Heart left ventricle (tissue), 16 donors: ENCODE results near the gene BANK1. TPM values are rescaled to one million over a fixed set of nuclear protein-coding genes. Genes with fewer than 3 reads are reported as not detected.

Experiments
- ATAC-seq, 4 donors: fragments of 200-7000 bp; cut with Tn5 transposase; one replicate each; pipeline ENCODE4 v1.9.1; 2020 to 2022; ENCODE audit warnings: moderate library complexity in 4 of 4, mild to moderate bottlenecking in 3 of 4, moderate number of reproducible peaks in 1 of 4
- DNase-seq, 5 donors: peaks; one replicate each; pipeline ENCODE4 v3.0.0-alpha.2; 2020
- H3K27ac ChIP-seq, 12 donors: fragments of 200-600 bp; sonication (generic) in 4 of 12; one replicate each; pipeline versions ENCODE4 v1.5.0 to v1.8.0; 2016 to 2022; ENCODE audit warnings: mild to moderate bottlenecking in 2 of 12
- H3K27me3 ChIP-seq, 9 donors: fragments of 200-600 bp; sonication (generic) in 2 of 9; one replicate each; pipeline versions ENCODE4 v1.5.1 to v1.8.0; 2016 to 2022; ENCODE audit warnings: mild to moderate bottlenecking in 3 of 9
- H3K36me3 ChIP-seq, 9 donors: fragments of 200-600 bp; sonication (generic) in 2 of 9; one replicate each; pipeline versions ENCODE4 v1.5.0 to v1.8.0; 2018 to 2022; ENCODE audit warnings: mild to moderate bottlenecking in 2 of 9
- H3K4me1 ChIP-seq, 12 donors: fragments of 200-600 bp; sonication (generic) in 4 of 12; one replicate each; pipeline versions ENCODE4 v1.5.0 to v1.8.0; 2016 to 2022; ENCODE audit warnings: mild to moderate bottlenecking in 3 of 12
- H3K4me3 ChIP-seq, 12 donors: fragments of 200-600 bp; sonication (generic) in 4 of 12; one replicate each; pipeline versions ENCODE4 v1.5.0 to v1.8.0; 2017 to 2022; ENCODE audit warnings: mild to moderate bottlenecking in 9 of 12, moderate library complexity in 4 of 12
- H3K9me3 ChIP-seq, 12 donors: fragments of 200-600 bp; sonication (generic) in 4 of 12; one replicate each; pipeline versions ENCODE4 v1.5.0 to v1.8.0; 2016 to 2022; ENCODE audit warnings: mild to moderate bottlenecking in 1 of 12
- CTCF ChIP-seq, 12 donors: fragments of 200-600 bp; sonication (generic) in 4 of 12; IDR thresholded peaks; one replicate each; pipeline versions ENCODE4 v1.5.0 to v1.8.0; 2018 to 2022; ENCODE audit warnings: antibody characterized with exemption in 12 of 12, mild to moderate bottlenecking in 5 of 12
- POLR2A ChIP-seq, 2 donors: fragments of 450-650 bp; IDR thresholded peaks; one replicate each; pipeline ENCODE4 v1.6.1; 2017; ENCODE audit warnings: antibody characterized with exemption in 2 of 2, mild to moderate bottlenecking in 2 of 2, moderate library complexity in 2 of 2
- WGBS, 4 donors: extraction: QIAGEN DNeasy Blood & Tissue Kit in 2 of 4; methylation state at CpG; one replicate each; pipeline versions ENCODE4 v1.1.5 to v1.1.7; 2013 to 2018; 5-methylcytosine and 5-hydroxymethylcytosine counted together
- intact Hi-C, 10 donors: fragments of 100-400 bp; cut with DNase I; formaldehyde crosslinking; loops; one replicate each; pipeline versions ENCODE4 v1.11.1 to v1.14.2; 2022
- polyA plus RNA-seq, 2 donors: library from polyadenylated mRNA; stranded (reverse); fragments of 200-250 nt; gene quantifications; one replicate each; pipeline ENCODE4 v1.2.3, GENCODE V29; 2013
- total RNA-seq, 9 donors: library from RNA; depleted of rRNA in 2 of 9; stranded (reverse); fragments of >200 nt in 2 of 9; fragmentation: NEBNext Ultra II Directional in 3 of 9; extraction: Animal tissue kit (Norgen Biotek cat#: 25700) in 3 of 9; gene quantifications; one replicate each; pipeline versions ENCODE4 v1.1.0 to v1.2.4, GENCODE V29; 2016 to 2023
- donor health status: ischemic (EF 13 %, LVEDD 7.1; RV severe dilation, severe dysfunction).
- donor health status: healthy with polysubstance abuse.
- donor health status: DM: no; HTN: yes; CAD: no.
- donor health status: DM: no; HTN: no; CAD: no.
- donor health status: ischemic (EF 25% LVEDD 6.9; RV normal size, moderate dysfunction).
- donor health status: ischemic (EF 25% LVEDD 5.7; RV mildly dilated, moderate dysfunction).
- donor health status: healthy.
- donor health status: DM: yes; HTN: yes; CAD: no.
- donor health status: ischemic (EF 35%, LVEDD 5.7; RV mildly dilated, moderate dysfunction).
- donor health status: nonischemic (EF 11% LVEDD 7.7; RV severe dilation, severe dysfunction).
- donor health status: DM: yes; HTN: yes; CAD: no.
- donor health status: PGD.
- donor health status: ischemic (EF 29% LVEDD 5.4; RV normal size, mild dysfunction).
- donor health status: nonischemic (EF 23%, LVEDD 6.1; RV moderate dilation, normal function).

Gene BANK1
- total and polyA plus RNA-seq, 11 donors: 0.08 to 2.7 (median 0.46) TPM; not detected in 4

GRCh38 chr4:101958547-101958946, 168.0 kb downstream of the BANK1 start:
- Histone ChIP-seq H3K9me3 (no peaks in the 10 kb centered on the region), H3K4me3 (no peak overlapping the region), H3K4me1 (no peaks in the 10 kb centered on the region), H3K27ac (no peak overlapping the region), H3K27me3 (no peaks in the 10 kb centered on the region), H3K36me3 (no peaks in the 10 kb centered on the region)
- DNase-seq (no peak), ATAC-seq (no peak)
- TF ChIP-seq CTCF (IDR thresholded peaks at IDR 0.05): no peak
- TF ChIP-seq POLR2A (IDR thresholded peaks at IDR 0.05): no peak
- 66 to 82% (median 75%) methylated on average over 3 of the region's 3 CpGs for WGBS, 4 donors
- intact Hi-C loops: no loop called here

- DNase-seq (no peak), ATAC-seq (no peak)
- Histone ChIP-seq H3K4me1 (no peaks in the 10 kb centered on the region), H3K9me3 (no peaks in the 10 kb centered on the region), H3K4me3 (no peak overlapping the region), H3K27ac (no peak overlapping the region), H3K27me3 (no peaks in the 10 kb centered on the region), H3K36me3 (no peaks in the 10 kb centered on the region)
- TF ChIP-seq CTCF (IDR thresholded peaks at IDR 0.05) (no peak), POLR2A (IDR thresholded peaks at IDR 0.05) (no peak)
- 87 to 93% (median 91%) methylated on average over 4 of the region's 4 CpGs for WGBS, 4 donors
- intact Hi-C loops: no loop called here
Observed at GRCh38 chr4:101960431-101960830, 169.9 kb downstream of the BANK1 start.

GRCh38 chr4:101961144-101961543, 170.6 kb downstream of the BANK1 start:
- ATAC-seq (no peak), DNase-seq (no peak)
- Histone ChIP-seq H3K27ac (no peak overlapping the region), H3K27me3 (no peaks in the 10 kb centered on the region), H3K36me3 (no peaks in the 10 kb centered on the region), H3K4me3 (no peak overlapping the region), H3K9me3 (no peaks in the 10 kb centered on the region), H3K4me1 (no peaks in the 10 kb centered on the region)
- 48 to 78% (median 62%) methylated on average over 1 of the region's 1 CpG for WGBS, 4 donors
- TF ChIP-seq CTCF (IDR thresholded peaks at IDR 0.05): no peak
- TF ChIP-seq POLR2A (IDR thresholded peaks at IDR 0.05): no peak
- intact Hi-C loops: no loop called here

GRCh38 chr4:101967697-101968346, 177.3 kb downstream of the BANK1 start:
- Histone ChIP-seq H3K4me1 (no peaks in the 10 kb centered on the region), H3K27me3 (peaks cover 0 to 6% (median 0%) of the 10 kb centered on the region in 9 donors), H3K36me3 (no peaks in the 10 kb centered on the region), H3K9me3 (no peaks in the 10 kb centered on the region), H3K4me3 (no peak overlapping the region), H3K27ac (no peak overlapping the region)
- no peak for DNase-seq
- intact Hi-C loops: no loop called here
- no peak for ATAC-seq
- TF ChIP-seq CTCF (IDR thresholded peaks at IDR 0.05) (no peak), POLR2A (IDR thresholded peaks at IDR 0.05) (no peak)
- WGBS, 4 donors: 87 to 94% (median 93%) methylated on average over 2 of the region's 2 CpGs
